ENCODE data around the gene WDR88. TPM values are rescaled to one million over a fixed set of nuclear protein-coding genes. Genes with fewer than 3 reads are reported as not detected.
A peak's percentile ranks its signal among the peaks of the same experiment; 100 is the strongest.

Gene WDR88
- total RNA-seq, 4 donors from 2014 or later: not detected

GRCh38 chr19:33090179-33090578 lies 41.7 kb upstream of the WDR88 start:
- Histone ChIP-seq H3K27ac (no peak overlapping the region), H3K36me3 (peaks cover 0 to 65% of the 10 kb centered on the region in 2 donors), H3K9me3 (no peaks in the 10 kb centered on the region), H3K27me3 (no peaks in the 10 kb centered on the region), H3K4me1 (peaks cover 12 to 23% of the 10 kb centered on the region in 2 donors), H3K4me3 (no peak overlapping the region)
- intact Hi-C loops (cut with DNase I; ENCODE audit: low total_unique reads) (no loop called here), in situ Hi-C loops (cut with MboI; ENCODE audit: low sequenced_read_pairs in 4 of 4) (no loop called here)
- ATAC-seq: no peak
- no peak for TF ChIP-seq CTCF (IDR thresholded peaks at IDR 0.05 in 4 of 5, conservative IDR thresholded peaks at IDR 0.05 in 1 of 5)
- no peak for TF ChIP-seq POLR2A (IDR thresholded peaks at IDR 0.05)
- DNase-seq: no peak

- intact Hi-C loops (cut with DNase I; ENCODE audit: low total_unique reads): no loop called here
- Histone ChIP-seq H3K4me1 (peaks cover 4 to 16% of the 10 kb centered on the region in 2 donors), H3K27ac (peak overlapping the region in 2 of 4 donors; percentile 61 to 68), H3K9me3 (no peaks in the 10 kb centered on the region), H3K36me3 (peaks cover 0 to 86% of the 10 kb centered on the region in 2 donors), H3K27me3 (no peaks in the 10 kb centered on the region), H3K4me3 (no peak overlapping the region)
- no peak for DNase-seq
- no peak for ATAC-seq
- in situ Hi-C loops (cut with MboI; ENCODE audit: low sequenced_read_pairs in 4 of 4): no loop called here
- TF ChIP-seq POLR2A (IDR thresholded peaks at IDR 0.05) (no peak), CTCF (IDR thresholded peaks at IDR 0.05 in 4 of 5, conservative IDR thresholded peaks at IDR 0.05 in 1 of 5) (no peak)
These were observed 38.3 kb upstream of the WDR88 start for GRCh38 chr19:33093420-33094210.

- TF ChIP-seq CTCF (IDR thresholded peaks at IDR 0.05 in 4 of 5, conservative IDR thresholded peaks at IDR 0.05 in 1 of 5) (no peak), POLR2A (IDR thresholded peaks at IDR 0.05) (no peak)
- no peaks in the 10 kb centered on the region for H3K27me3 ChIP-seq
- intact Hi-C loops (cut with DNase I; ENCODE audit: low total_unique reads) (no loop called here), in situ Hi-C loops (cut with MboI; ENCODE audit: low sequenced_read_pairs in 4 of 4) (no loop called here)
- DNase-seq: no peak
- no peaks in the 10 kb centered on the region for H3K9me3 ChIP-seq
- H3K4me3 ChIP-seq: no peak overlapping the region
- H3K36me3 ChIP-seq: peaks cover 0 to 85% of the 10 kb centered on the region in 2 donors
- peak; percentile 76 to 81 for ATAC-seq
- peak overlapping the region in 3 of 4 donors; percentile 28 to 68 (median 61) for H3K27ac ChIP-seq
- H3K4me1 ChIP-seq: peaks cover 4 to 16% of the 10 kb centered on the region in 2 donors
These were observed 37.4 kb upstream of the WDR88 start for GRCh38 chr19:33094436-33095067.

GRCh38 chr19:33096005-33096404 lies 35.9 kb upstream of the WDR88 start:
- no peak for DNase-seq
- Histone ChIP-seq H3K9me3 (no peaks in the 10 kb centered on the region), H3K36me3 (peaks cover 0 to 85% of the 10 kb centered on the region in 2 donors), H3K27ac (no peak overlapping the region), H3K4me1 (peaks cover 4 to 16% of the 10 kb centered on the region in 2 donors), H3K4me3 (no peak overlapping the region), H3K27me3 (no peaks in the 10 kb centered on the region)
- no peak for TF ChIP-seq POLR2A (IDR thresholded peaks at IDR 0.05)
- no peak for TF ChIP-seq CTCF (IDR thresholded peaks at IDR 0.05 in 4 of 5, conservative IDR thresholded peaks at IDR 0.05 in 1 of 5)
- intact Hi-C loops (cut with DNase I; ENCODE audit: low total_unique reads): no loop called here
- in situ Hi-C loops (cut with MboI; ENCODE audit: low sequenced_read_pairs in 4 of 4): no loop called here
- no peak for ATAC-seq

Data from gastrocnemius medialis (tissue), 4 donors.